HEK293T (cell line): Measurements from ENCODE around the gene ATP2B1.

Experiments
- CTCF ChIA-PET: fragments of 350-600 bp; formaldehyde crosslinking; extraction: SDS; loops from one replicate; lab custom pipeline; 2021; ENCODE audit warnings: antibody characterized with exemption, inconsistent platforms; lab: Yijun Ruan, JAX
- POLR2A ChIA-PET: fragments of 350-600 bp; formaldehyde crosslinking; extraction: SDS; loops from one replicate; lab custom pipeline; 2020; ENCODE audit warnings: antibody characterized with exemption, inconsistent platforms; lab: Yijun Ruan, JAX
- DNase-seq: peaks from one replicate; pipeline ENCODE4 v3.0.0; 2012; ENCODE audit warnings: mixed read lengths; ENCODE audit errors: extremely low spot score
- ARNT ChIP-seq: fragments of 450-650 bp; IDR thresholded peaks from 2 replicates; pipeline ENCODE4 v1.6.1; 2017; ENCODE audit warnings: mild to moderate bottlenecking
- BHLHE40 ChIP-seq: fragments of 450-650 bp; IDR thresholded peaks from 2 replicates; pipeline ENCODE4 v1.6.1; 2016; ENCODE audit warnings: mild to moderate bottlenecking, moderate library complexity, borderline replicate concordance
- CTBP1 ChIP-seq: fragments of 450-650 bp; IDR thresholded peaks from 2 replicates; pipeline ENCODE4 v1.6.1; 2016; ENCODE audit warnings: borderline replicate concordance
- ELF4 ChIP-seq: fragments of 450-650 bp; IDR thresholded peaks from 2 replicates; pipeline ENCODE4 v1.6.1; 2017; ENCODE audit warnings: antibody characterized with exemption
- FOXA1 ChIP-seq: fragments of 450-650 bp; IDR thresholded peaks from 2 replicates; pipeline ENCODE4 v1.6.1; 2016; ENCODE audit warnings: mild to moderate bottlenecking
- FOXK2 ChIP-seq: fragments of 450-650 bp; IDR thresholded peaks from 2 replicates; pipeline ENCODE4 v1.6.1; 2016; ENCODE audit warnings: mild to moderate bottlenecking
- FOXM1 ChIP-seq: fragments of 450-650 bp; IDR thresholded peaks from 2 replicates; pipeline ENCODE4 v1.6.1; 2017; ENCODE audit warnings: mild to moderate bottlenecking, borderline replicate concordance
- HDGF ChIP-seq: fragments of 450-650 bp; IDR thresholded peaks from 2 replicates; pipeline ENCODE4 v1.6.1; 2017; ENCODE audit warnings: antibody characterized with exemption, borderline replicate concordance
- L3MBTL2 ChIP-seq: fragments of 450-650 bp; conservative IDR thresholded peaks from 2 replicates; pipeline ENCODE4 v1.6.1; 2016; ENCODE audit warnings: mild to moderate bottlenecking
- LEF1 ChIP-seq: fragments of 450-650 bp; IDR thresholded peaks from 2 replicates; pipeline ENCODE4 v1.6.1; 2017; ENCODE audit warnings: mild to moderate bottlenecking, borderline replicate concordance
- NFRKB ChIP-seq: fragments of 450-650 bp; IDR thresholded peaks from 2 replicates; pipeline ENCODE4 v1.6.1; 2016; ENCODE audit warnings: mild to moderate bottlenecking, moderate library complexity
- SP1 ChIP-seq: fragments of 450-650 bp; IDR thresholded peaks from 2 replicates; pipeline ENCODE4 v1.6.1; 2017
- SUZ12 ChIP-seq: fragments of 450-650 bp; IDR thresholded peaks from 2 replicates; pipeline ENCODE4 v1.6.1; 2016; ENCODE audit warnings: mild to moderate bottlenecking
- TARDBP ChIP-seq: fragments of 450-650 bp; IDR thresholded peaks from 2 replicates; pipeline ENCODE4 v1.6.1; 2016
- ZNF384 ChIP-seq: fragments of 450-650 bp; IDR thresholded peaks from 2 replicates; pipeline ENCODE4 v1.6.1; 2016
- TF ChIP-seq, protein P1 (sequence below): fragments of 450-650 bp; IDR thresholded peaks from 2 replicates; pipeline ENCODE4 v1.6.1; 2016

ATP2B1 gene

DNA sequence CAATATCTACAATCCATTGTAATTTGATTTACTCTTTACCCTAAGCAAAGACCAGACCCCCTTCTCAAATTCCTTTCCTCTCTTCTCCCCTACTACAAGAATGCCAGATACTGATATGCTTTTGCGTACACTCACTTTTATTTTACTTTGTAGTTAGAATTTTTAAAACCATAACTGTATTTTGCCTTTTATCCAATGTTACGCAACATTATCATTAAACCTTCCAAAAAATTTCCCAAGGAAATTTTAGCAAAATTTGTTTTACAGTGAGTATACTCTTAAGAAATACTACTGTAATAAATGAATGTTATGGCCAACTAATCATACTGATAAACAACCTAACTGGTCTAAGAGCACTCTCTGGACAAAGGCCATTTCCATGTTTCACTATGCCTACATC, 22.3 kb downstream of the ATP2B1 start:
- CTCF ChIA-PET, result no interaction called here
- no peak for DNase-seq
- TF ChIP-seq ELF4 (no peak), ARNT (no peak), SP1 (no peak), FOXA1 (no peak), FOXM1 (no peak), BHLHE40 (no peak), FOXK2 (no peak), SUZ12 (no peak), ZNF384 (no peak)
- POLR2A ChIA-PET, result no interaction called here

DNA sequence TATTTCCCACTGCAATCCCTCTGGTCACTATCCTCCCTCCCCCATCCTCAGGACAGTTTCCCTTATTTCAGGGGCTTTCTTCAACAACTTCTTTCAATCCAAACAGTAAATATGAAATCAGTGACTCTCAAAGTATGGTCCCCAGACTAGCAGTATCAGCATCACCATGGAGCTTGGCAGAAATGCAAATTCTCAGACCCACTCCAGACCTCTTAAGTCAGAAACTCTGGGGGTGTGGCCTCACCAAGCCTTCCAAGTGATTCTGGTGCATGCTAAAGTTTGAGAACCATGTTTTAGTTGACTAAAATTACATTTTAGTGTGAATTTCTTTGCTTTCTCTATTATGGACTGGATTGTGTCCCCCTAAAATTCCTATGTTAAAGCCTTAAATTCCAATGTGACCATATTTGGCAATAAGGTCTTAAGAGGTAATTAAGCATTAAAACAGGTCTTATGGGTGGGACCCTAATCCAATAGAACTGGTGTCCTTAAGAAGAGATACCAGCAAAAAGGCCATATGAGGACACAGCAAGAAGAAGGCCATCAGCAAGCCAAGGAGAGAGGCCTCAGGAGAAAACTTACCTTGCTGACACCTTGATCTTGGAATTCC, 23.2 kb downstream of the ATP2B1 start:
- POLR2A ChIA-PET, result no interaction called here
- CTCF ChIA-PET, result no interaction called here
- TF ChIP-seq TARDBP (no peak), HDGF (no peak)
- TF ChIP-seq, protein P1, sequence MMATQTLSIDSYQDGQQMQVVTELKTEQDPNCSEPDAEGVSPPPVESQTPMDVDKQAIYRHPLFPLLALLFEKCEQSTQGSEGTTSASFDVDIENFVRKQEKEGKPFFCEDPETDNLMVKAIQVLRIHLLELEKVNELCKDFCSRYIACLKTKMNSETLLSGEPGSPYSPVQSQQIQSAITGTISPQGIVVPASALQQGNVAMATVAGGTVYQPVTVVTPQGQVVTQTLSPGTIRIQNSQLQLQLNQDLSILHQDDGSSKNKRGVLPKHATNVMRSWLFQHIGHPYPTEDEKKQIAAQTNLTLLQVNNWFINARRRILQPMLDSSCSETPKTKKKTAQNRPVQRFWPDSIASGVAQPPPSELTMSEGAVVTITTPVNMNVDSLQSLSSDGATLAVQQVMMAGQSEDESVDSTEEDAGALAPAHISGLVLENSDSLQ, result no peak
- DNase-seq, result no peak

DNA sequence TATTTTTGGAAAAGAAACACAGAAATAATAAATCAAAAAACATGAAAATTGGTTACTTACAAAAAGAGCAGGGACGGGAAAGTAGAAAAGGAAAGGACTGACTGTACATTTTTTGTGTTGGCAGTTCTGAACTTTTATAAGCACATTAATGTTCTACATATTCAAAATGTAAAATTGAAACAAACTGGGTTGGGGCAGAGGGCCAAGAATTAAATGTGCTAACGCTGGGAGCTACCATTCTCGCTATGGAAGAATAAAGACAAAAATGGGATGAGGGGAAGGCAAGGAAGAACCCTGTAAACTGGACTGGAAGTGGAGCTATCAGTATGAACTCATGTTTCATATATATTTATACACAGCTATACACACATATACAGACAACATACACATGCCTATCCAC, 24.5 kb downstream of the ATP2B1 start:
- DNase-seq, result no peak
- TF ChIP-seq BHLHE40, result no peak
- TF ChIP-seq LEF1, result no peak
- no peak for TF ChIP-seq ZNF384
- no peak for TF ChIP-seq SUZ12
- TF ChIP-seq, protein P1, result no peak
- TF ChIP-seq FOXK2, result no peak
- no peak for TF ChIP-seq FOXM1
- no peak for TF ChIP-seq L3MBTL2
- no peak for TF ChIP-seq ELF4
- no peak for TF ChIP-seq CTBP1
- TF ChIP-seq SP1, result no peak
- no peak for TF ChIP-seq HDGF
- no peak for TF ChIP-seq TARDBP
- no peak for TF ChIP-seq ARNT
- ChIA-PET CTCF (interaction anchor here (0.5 kb wide), 1 partner anchor 1170 kb away, joined by 4 read pairs; no protein-coding TSS in a partner anchor), POLR2A (no interaction called here)

DNA sequence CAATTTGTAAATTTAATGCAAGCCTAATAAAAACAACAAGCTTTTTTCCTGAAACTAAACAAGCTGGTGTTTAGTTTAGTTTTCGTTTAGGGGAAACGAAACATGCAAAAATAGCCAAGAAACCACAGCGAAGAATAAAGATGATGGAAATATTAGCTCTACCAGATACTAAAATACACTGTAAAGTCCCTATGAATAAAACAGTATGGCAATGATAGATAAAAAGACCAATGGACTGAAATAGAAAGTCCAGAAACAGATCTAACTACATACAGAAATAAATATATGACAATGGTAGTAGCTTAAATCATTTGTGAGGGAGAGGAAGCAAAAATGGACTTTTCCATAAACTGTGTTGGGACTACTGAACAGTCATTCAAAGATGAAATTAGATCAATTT, 26.4 kb downstream of the ATP2B1 start:
- POLR2A ChIA-PET, result no interaction called here
- TF ChIP-seq FOXK2 (no peak), SP1 (no peak), BHLHE40 (no peak), FOXA1 (no peak), CTBP1 (no peak), ZNF384 (no peak), NFRKB (no peak), LEF1 (no peak), TARDBP (no peak), ELF4 (no peak), ARNT (no peak)
- TF ChIP-seq, protein P1, result no peak
- no peak for DNase-seq
- CTCF ChIA-PET, result no interaction called here

DNA sequence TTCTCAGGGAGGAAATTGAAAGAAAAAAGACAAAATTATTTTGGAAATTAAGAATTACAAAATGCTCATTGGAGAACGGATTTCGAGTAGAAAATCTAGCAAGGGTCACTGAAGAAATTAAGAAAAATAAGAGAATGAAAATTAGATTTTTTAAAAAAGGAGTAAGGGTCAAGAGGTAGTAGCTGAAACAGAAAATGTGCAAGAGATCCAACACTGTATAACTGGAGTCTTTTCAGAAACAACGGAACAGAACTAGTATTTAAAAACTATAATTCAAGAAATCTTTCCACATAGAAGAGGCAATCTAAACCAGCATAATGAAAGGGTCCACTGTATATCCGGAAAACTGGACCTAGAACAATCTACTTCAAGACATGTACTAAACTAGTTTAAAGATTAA, 28.2 kb downstream of the ATP2B1 start:
- CTCF ChIA-PET, result no interaction called here
- POLR2A ChIA-PET, result no interaction called here
- DNase-seq, result no peak
- TF ChIP-seq TARDBP, result no peak
- no peak for TF ChIP-seq HDGF
- no peak for TF ChIP-seq LEF1
- TF ChIP-seq SUZ12, result no peak
- TF ChIP-seq ARNT, result no peak
- TF ChIP-seq FOXA1, result no peak
- TF ChIP-seq FOXM1, result no peak
- no peak for TF ChIP-seq ZNF384
- no peak for TF ChIP-seq FOXK2

DNA sequence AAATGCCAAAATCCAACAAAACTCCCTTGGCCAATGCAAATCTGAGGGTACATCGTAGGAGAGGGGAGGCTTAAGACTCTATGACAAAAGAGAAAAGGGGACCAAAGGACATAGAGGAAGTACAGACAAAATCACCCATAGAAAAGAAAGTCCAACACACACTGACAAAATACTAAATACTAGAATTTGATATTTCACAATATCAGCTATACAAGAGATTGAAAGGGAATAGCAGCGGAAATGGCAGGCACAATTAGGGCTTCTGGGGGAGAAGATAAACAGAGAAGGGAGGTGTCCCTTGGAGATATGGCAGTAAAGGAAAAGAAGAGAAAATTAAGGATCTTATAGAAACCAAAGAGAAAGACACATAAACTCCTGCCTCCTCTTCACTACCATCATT, 29.0 kb downstream of the ATP2B1 start:
- DNase-seq, result no peak

DNA sequence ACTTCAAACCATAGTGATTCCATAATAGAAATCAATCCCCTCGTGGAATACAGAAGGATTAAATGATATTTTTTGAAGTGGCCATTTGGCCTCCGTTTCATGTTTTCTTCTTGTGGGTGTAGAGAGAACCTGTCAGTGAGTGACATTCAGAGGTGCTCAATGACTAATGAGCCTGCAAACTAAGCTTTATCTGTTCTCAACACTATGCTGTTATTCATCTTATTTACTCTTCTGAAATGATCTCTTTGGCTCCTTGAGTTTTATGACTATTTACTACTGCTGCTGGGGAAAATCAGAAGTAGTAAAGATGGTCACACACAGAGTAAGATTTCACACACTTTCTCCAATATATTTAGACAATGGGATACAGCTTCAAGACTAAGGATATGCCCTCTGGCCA, 30.4 kb downstream of the ATP2B1 start:
- ChIA-PET CTCF (no interaction called here), POLR2A (interaction anchor here (0.9 kb wide), 1 partner anchor 31 kb away, joined by 3 read pairs; no protein-coding TSS in a partner anchor)
- TF ChIP-seq, protein P1, result no peak
- TF ChIP-seq SP1, result no peak
- no peak for TF ChIP-seq L3MBTL2
- TF ChIP-seq ELF4, result no peak
- TF ChIP-seq BHLHE40, result no peak
- no peak for TF ChIP-seq TARDBP
- TF ChIP-seq SUZ12, result no peak
- no peak for TF ChIP-seq NFRKB
- TF ChIP-seq FOXM1, result no peak
- TF ChIP-seq ZNF384, result no peak
- no peak for TF ChIP-seq FOXK2
- TF ChIP-seq LEF1, result no peak
- TF ChIP-seq FOXA1, result no peak
- TF ChIP-seq CTBP1, result no peak
- TF ChIP-seq ARNT, result no peak
- no peak for TF ChIP-seq HDGF
- DNase-seq, result no peak

More for the DNA sequence above, 29.0 kb downstream of the ATP2B1 start:
- no peak for TF ChIP-seq ARNT
- CTCF ChIA-PET, result no interaction called here
- POLR2A ChIA-PET, result no interaction called here
